ENCODE measurements around the gene KPNA1.

Gene KPNA1

GRCh38 chr3:122377975-122378374 lies 136.8 kb downstream of the KPNA1 start:
- Histone ChIP-seq H3K27ac (no peak overlapping the region), H3K4me3 (IDR thresholded peaks at IDR 0.05; ENCODE audit: insufficient read depth, low read depth, low read length) (no peak overlapping the region), H2AFZ (ENCODE audit: low read depth) (no peak overlapping the region), H3K4me2 (no peak overlapping the region), H3K4me1 (ENCODE audit: low read depth, poor library complexity, severe bottlenecking) (peaks cover 21% of the 10 kb centered on the region), H3K27me3 (ENCODE audit: insufficient read depth, low read depth) (no peaks in the 10 kb centered on the region), H3K36me3 (ENCODE audit: insufficient read depth) (no peaks in the 10 kb centered on the region), H3K79me2 (ENCODE audit: insufficient read depth, low read depth) (peaks cover 44% of the 10 kb centered on the region), H4K20me1 (ENCODE audit: insufficient read depth) (no peaks in the 10 kb centered on the region), H3K9ac (no peak overlapping the region)
- TF ChIP-seq CTCF (conservative IDR thresholded peaks at IDR 0.05; ENCODE audit: low read depth, low read length) = no peak

- Histone ChIP-seq H3K4me2 (no peak overlapping the region), H3K27ac (no peak overlapping the region), H3K9ac (no peak overlapping the region), H3K4me3 (IDR thresholded peaks at IDR 0.05; ENCODE audit: insufficient read depth, low read depth, low read length) (no peak overlapping the region), H2AFZ (ENCODE audit: low read depth) (no peak overlapping the region), H3K27me3 (ENCODE audit: insufficient read depth, low read depth) (no peaks in the 10 kb centered on the region), H3K4me1 (ENCODE audit: low read depth, poor library complexity, severe bottlenecking) (peaks cover 1% of the 10 kb centered on the region), H3K36me3 (ENCODE audit: insufficient read depth) (no peaks in the 10 kb centered on the region; the same call in 1 of the 2 replicates), H3K79me2 (ENCODE audit: insufficient read depth, low read depth) (peaks cover 12% of the 10 kb centered on the region; the same call in 1 of the 2 replicates), H4K20me1 (ENCODE audit: insufficient read depth) (no peaks in the 10 kb centered on the region)
- no peak for TF ChIP-seq CTCF (conservative IDR thresholded peaks at IDR 0.05; ENCODE audit: low read depth, low read length)
These were observed 140.7 kb downstream of the KPNA1 start for GRCh38 chr3:122374034-122374433.
